Measurements from ENCODE around the gene SLC2A9.
A peak's percentile ranks its signal among the peaks of the same experiment; 100 is the strongest.

SLC2A9 gene

DNA sequence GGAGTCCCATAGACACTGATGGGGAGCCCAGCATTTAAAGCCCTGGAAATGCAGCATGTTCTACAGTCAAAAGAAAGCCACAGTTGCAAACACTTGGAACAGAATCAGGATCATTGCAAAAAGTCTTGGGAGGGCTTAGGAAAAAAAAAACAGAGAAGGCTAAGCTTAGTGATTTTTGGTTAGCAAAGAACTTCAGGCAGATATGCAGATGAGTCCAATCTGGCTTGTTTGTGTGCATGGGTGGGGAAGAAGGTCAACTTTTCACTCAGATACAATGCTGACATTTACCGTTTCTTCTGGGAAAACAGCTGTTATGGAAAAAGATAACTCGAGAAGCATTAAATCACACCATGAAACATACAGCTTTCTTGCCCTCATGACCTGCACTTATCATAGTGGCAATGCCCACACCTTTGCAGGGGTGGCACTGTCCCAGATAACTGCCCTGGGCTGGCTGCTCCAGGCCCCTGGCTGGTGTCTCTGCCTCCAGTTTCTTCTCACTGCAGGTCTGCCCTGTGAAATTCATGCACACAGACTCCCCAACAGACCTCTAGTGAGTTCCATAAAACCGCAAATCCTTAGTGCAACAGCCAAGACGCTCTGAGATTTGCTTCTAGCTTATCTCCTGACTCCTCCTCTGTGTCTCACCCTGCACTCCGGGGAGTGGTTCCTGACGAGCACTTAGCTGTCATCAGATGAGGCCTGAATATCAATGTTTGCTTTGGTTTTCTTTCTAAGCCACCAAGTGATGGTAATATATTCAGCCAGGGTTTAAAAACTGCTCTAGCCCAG, 140.7 kb downstream of the SLC2A9 start:
- DNase-seq: no peak

DNA sequence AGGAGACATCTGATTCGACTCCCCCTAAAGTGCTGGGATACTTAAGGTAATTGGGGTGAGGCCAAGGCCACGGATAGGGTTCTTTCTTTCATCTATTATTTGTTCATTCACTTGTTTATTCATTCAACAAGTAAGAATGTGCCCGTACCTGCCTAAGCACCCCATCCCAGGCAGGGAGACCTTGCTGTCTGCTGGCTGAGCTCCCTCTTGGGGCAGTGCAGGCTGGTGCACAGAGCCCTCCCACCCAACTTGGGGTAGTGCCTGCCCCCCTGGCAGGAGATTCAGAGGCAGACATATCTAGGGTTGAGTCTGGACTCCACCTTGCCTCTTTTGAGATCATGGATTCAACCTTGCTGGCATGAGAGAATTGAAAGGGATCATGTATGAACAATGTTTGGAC, 144.2 kb downstream of the SLC2A9 start:
- no peak for DNase-seq

DNA sequence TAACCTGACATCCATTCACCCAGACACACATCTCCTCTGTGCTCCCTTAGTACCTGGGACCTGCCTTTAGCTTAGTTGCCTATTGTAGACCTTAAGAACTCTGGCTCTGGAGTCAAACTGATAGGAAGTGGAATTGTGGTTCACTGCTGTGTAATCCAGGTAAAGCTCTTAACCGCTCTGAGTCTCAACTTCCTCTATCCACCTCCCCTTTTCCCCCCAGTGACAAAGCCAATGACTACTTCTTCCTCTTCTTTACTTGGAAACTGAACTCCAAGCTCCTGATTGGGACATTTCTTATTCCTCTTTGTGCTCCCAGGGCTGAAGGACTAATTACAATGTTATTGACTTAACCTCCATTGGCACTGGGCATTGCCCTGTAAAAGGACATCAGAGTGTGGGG, 145.8 kb downstream of the SLC2A9 start:
- peak in 1 of 5 donors; percentile 3 for DNase-seq

DNA sequence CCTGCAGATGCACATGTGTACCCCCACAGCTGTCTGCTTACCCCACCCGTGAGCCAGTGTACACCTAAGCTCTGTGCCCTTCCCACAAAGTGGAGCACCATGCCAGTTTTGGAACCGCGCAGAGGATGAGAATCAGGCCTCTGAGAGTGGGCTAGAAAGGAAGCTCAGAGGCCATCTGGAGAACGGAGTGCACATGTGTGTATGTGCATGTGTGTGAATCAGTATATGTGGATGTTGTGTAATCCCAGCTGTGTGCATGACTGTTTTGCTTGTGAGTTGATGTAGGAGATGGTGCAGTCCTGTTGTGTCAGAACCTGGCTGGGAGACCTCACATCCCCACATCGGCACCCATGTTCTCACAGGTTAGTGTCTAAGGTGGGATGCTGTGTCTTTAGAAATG, 146.9 kb downstream of the SLC2A9 start:
- no peak for DNase-seq

DNA sequence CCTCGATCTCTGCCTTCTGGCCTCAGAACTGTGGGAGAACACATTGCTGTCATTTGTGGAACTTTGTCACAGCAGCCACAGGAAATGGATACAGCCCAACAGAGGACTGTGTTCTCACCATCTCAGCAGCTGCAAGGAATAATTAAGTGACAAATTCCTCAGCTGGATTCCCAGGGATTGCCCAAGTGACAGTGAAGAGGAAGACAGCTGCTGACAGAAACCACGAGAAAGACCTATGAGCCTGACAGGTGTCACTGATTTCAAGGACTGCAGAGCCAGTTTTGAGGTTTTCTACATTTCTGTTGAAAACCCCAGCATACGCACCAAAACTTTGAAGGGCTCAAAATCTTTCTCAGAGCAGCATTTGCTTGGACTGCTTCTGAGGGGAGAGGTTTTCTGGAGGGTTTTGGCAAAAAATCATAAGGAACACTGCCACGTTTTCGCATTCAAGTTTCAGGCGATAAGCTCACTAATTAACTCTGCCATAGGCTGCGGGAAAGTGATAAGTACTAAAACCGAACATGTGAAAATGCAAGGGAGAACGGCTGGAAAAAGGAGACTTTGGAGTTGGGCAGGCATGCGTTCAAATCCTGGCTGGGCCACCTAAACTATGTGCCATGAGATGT, 151.0 kb downstream of the SLC2A9 start:
- DNase-seq: no peak

DNA sequence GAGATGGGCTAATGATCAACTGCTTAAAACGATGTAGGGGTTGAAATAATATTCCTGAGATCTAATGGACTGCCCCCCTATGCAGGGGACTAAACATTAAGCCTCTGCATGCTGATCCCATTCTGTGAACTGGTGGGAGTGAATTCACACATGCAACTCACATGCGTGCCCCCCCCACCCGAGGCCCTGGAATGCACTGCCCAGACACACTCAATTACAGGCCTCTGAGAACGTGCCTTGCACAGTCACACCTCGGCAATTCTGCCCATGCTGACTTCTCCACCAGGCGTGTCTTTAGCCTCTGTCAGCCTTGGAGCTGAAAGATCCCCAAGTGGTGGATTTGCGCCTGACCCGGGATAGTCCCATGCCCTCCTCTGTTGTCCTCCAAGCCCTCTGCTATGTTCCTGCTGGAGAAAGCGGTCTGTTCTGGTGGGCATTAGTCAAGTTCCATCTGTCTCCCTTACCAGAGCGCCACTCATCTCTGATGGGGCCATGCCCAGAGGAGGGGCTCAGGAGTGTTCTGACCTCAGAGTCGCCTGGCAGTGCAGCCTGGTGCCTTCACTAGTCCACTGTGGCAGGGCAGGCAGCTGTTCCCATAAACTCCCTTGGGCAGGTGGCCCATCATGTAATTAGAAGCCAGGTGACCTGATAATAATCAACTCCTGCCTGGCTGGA, 153.4 kb downstream of the SLC2A9 start:
- no peak for DNase-seq

DNA sequence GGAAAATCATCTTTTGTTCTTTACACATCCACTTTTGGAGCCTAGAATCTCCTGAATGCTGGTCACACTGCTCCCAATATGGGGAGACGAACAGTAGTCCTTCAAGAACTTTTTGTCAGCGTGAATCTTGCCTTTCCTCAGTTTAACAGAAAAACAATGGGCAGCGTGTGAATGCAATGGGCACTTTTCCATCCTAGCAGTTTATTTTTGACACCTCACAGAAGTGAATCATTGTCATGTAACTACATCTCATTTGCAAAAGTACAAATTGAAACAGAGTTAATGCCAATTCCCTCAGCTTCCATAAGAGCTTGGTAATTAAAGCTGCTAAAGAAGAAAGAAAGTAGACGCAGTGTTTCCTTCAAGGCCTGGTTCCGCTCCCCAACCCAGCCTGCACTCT, 154.4 kb downstream of the SLC2A9 start:
- DNase-seq: no peak

DNA sequence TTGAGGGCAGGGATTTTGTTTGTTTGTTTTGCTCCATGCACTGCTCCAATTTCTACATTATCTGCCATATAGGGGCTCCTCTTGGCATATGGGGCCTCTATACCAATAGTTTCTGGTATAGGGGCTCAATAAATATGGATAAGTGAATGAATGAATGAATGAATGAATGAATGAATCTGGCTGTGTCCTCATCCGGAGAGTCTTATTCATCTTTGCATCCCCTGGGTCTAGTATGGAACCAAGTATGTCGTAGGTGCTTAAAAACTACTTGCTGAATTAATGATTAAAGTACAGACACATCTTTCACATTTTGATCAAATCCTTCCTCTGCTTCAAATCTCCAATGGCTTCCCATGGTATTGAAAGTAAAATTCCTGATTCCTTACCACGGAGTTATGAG, 159.7 kb downstream of the SLC2A9 start:
- DNase-seq: no peak

DNA sequence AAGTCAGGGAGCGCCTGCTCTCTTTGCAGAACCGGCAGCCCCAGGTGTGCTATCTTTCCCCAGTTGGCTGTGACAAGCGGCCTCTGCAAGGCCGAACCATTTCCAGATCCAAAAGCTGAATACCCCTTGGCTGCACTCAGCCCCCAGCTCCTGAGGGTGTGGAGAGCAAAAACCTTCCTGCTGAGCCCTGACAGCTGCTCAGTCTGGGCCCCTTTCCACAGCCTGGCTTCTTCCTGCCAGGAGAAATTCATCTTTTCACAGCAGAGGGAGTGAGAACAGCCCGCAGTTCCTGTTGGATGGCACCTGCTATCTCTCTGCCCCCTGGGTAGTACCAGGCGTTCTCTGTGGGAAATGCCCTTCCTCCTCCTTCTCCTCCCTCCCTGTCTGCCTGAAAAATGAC, 161.5 kb downstream of the SLC2A9 start:
- no peak for DNase-seq

DNA sequence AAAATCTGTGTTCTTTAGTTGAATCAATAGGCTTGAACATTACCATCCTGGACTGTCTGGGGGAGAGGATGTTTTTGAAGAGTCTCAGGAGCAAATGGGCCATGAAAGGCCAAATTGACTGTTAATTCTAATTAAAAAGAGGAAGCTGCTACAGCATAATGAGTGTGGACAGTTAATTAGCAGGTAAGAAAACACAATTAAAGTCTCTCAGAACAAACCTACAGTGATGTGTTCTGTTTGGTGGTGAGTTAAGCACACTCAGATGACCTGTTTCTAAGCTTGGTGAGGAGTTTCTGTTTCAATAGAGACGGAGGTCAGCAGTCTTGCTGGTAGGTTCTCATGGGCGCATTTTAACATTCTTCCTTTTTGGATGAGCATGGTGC, 171.8 kb downstream of the SLC2A9 start:
- DNase-seq: no peak

DNA sequence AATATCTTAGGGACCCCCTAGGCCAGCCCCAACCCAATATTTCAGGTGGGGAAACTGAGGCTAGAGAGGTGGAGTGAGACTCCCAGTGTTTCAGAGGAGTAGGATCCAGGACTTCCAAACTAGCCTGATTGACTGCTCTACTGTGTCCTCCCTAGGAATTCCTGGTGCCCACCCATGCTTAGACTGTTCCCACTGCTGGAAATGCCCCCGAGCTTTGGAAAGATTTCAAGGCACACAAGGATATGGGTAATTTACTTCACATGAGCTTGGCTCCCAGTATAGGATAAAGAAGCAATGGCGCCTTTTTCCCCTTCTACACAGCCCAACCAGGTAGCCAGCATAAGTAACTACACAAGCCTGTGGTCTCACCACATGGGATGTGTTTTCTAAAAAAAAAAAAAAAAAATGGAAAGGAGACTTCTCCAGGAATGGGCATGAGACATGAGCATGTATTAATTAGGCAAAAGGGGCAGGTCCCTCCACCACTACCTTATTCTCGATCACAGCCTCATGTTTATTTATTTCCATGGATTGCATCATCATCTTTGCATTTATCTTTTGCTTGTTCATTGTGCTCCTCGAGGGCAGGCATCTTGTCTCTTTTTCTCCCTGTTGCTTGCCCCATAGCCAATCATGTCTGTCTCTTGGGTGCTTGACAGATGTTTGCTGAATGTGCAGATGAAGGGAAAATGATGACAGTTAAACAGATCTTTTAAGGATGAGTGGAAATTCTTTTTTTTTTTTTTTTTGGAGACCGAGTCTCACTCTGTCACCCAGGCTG, 173.1 kb downstream of the SLC2A9 start:
- no peak for DNase-seq

DNA sequence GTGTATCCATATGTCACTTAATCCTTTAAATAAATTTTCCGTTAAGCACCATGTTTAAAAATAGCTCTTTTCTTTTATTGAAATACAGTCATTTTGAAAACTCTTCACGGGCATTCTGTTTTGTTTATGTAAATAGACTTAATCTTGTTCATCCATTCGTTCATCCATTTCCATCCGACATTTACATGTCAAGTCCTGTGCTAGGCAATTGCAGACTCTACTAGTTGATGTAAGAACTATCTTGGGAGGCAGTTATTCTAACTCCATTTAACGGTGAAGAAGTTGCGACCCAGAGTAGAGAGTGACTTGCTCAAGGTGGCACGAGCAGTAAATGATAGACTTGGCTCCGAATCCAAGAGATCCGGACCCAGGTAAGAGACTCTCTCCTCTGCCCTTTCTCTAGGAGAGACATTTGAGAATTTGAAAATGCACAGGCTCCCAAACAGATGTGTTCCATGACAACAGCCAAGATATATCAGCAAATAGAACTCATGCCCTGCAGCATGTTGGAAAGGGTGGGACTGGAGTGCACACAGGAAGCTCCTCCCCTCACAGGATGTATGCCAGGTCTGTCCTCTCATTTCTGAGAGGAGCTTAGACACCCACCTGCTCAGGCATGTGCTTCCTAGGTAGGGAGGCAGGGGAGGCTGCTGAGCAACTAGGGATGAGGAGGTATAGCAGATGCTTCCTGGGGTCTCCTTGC, 175.4 kb downstream of the SLC2A9 start:
- no peak for DNase-seq

DNA sequence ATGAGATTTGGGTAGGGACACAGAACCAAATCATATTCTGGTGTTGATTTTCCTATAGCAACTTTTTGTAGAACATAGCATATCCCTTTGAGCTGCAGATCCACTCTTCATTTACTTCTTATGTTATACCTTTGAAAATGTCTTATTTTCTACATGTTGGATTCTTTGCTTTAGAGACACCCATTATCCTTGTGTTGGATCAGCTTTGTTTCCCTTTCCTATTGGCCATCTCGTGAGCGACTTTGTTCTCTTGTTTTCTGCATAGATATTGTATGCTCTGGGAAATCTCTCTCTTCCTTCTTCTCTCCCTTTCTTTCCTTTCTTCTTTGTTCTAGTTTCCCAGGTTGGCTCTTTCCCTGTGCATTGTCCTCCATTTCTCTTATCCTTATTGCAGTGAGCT, 180.2 kb downstream of the SLC2A9 start:
- no peak for DNase-seq

DNA sequence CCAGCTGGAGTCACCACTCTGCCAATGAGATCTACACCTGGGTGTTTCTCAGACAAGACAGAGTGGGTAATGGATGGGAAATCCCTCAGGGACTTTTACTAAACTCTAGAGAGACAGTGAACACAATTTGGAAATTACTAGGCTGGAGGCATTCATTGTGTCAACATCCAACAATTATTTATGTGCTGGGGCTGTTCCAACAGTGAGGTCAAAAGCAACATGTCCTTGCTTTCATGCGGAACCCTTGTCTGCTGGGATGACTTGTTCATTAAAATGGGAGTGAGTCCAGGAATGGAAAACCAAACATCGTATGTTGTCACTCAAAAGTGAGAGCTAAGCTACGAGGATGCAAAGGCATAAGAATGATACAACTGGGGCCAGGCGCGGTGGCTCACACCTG, 185.9 kb downstream of the SLC2A9 start:
- no peak for DNase-seq

DNA sequence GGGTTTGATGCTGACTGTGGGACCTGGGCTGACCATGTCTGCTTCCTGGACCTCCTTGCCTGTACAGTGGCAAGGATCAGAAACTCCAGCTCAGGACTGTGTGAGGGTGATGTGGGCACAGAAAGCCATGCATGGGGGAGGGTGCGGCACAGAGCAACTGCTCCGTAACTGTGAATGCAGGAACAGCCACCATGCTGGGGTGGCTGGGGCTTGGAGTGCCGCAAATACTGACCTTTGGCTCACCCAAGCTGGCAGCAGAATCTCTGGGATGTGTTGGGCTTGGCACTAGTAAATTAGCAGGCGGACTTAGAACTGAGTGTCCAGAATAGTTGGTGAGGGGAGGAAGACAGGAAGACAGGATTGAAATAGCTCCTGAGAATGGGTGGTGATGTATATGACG, 187.9 kb downstream of the SLC2A9 start:
- no peak for DNase-seq

DNA sequence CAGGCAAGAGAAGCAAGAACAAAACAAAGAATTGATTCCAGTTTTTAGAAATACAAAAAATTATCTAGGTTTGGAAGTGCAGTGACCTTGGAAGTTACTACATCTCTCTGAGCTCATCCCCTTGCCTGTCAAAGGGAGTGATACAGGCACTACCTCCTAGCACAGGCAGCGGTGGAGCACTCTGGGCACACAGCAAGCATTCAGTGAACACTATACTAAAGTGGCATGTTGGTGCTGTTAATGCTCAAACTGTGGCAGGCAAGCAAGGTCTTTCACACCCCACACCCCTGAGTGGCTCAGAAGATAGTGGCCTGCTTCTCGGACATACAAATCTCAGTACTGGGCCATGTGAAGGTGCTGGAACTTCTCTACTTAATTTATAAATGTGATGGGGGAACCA, 188.7 kb downstream of the SLC2A9 start:
- no peak for DNase-seq

DNA sequence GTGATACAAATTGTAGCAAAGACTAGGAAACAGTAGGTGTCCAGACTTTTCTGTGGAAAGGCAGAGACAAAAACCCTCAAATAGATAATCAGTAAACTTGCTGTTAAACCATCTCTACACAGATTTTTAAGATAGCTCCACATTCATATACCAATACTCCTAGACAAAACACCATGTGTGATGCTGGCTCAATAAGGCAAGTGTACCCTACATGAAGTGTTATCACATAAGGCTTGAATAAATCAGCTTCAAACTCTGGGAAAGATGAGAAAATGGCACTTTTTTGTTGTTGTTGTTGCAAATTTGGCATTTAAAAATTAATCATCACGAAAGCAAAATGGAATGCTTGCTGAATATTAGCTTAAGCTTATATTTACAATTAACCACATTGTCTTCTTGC, 194.7 kb downstream of the SLC2A9 start:
- no peak for DNase-seq

DNA sequence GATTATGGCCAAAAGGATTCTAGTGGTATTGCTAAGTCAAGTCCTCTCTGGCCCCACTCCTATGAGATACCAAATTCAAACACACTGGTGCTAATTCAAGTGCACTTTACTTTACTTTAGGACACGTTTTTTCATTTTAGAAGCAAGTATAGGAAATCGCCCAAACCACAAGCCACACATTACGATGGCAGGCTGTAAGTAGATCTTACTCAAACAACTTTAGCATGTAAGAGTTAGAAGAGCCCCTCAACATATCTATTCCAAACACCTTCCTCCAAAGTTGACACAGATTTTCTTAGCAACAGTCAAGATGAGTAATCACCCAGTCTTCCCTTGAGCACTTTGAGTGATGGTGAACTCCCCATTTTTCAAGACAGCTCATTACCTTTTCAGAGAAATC, 196.2 kb downstream of the SLC2A9 start:
- DNase-seq: peak in 1 of 5 donors; percentile 63

DNA sequence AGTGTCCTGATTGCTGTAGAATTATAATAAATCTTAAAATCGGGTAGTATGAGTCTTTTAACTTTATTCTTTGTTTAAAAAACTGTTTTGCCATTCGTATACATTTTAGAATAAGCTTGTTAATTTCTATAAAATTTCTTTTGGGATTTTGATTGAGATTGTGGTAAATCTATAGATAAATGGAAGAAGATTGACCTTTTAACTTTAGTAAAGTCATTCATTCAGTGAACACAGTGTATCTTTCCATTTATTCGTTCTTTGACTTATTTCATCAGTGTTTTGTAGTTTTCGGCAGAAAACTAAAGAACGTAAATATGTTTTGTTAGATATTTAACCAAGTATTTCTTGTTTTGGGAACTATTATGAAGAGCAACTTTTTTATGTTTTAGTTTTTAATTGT, 201.0 kb downstream of the SLC2A9 start:
- no peak for DNase-seq

DNA sequence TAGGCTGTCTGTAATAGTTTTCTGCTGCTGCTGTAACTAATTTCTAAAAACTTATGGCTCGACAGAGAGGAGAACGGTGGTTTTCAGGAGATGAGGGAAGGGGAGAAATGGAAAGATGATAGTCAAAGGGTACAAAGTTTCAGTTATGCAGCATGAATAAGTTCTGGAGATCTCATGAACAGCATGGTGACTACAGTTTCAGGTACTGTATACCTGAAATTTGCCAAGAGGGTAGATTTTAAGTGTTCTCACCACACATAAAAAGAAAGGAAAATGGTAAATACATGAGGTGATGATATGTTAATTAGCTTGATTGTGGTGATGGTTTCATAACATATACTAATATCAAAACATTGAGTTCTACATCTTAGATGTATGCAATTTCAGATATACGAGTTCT, 205.0 kb downstream of the SLC2A9 start:
- DNase-seq: no peak

DNA sequence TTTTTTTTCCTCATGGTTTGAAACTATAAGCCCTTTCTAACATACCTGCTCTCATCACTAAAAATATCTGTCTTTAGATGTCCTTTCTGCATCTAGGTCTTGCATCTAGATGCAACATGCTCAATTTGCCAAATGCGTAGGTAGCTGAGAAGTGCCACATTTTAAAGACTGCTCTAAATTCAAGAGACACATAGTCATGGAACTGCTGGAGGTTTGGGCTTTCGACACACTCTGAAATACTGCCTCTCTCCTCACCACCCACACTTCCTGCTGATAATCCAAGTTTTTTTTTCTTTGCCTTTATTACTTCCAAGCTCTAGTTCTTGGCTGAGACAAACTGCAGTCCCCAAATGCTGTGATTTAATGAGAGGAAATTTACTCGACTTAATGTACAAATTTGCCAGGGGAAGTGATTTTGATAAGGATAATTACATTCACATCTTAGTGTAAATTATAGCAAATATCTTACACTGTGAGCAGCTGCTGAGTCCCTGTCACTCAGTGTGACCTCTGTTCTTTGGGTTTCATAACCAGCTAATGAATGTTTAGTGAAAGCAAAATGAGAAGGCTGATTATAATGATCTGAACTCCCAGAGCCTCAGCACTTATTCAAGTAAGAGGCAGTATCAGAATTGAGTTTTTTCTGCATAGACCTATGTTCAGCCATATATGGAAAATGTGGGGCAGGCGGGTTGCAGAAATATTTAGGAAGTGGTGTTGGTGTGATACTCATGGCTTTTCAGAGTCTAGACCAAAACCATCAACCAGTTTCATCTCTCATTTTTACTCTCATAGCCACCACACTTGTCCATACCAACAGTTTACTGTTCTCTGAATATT, 208.6 kb downstream of the SLC2A9 start:
- peak in 1 of 5 donors; percentile 24 for DNase-seq

DNA sequence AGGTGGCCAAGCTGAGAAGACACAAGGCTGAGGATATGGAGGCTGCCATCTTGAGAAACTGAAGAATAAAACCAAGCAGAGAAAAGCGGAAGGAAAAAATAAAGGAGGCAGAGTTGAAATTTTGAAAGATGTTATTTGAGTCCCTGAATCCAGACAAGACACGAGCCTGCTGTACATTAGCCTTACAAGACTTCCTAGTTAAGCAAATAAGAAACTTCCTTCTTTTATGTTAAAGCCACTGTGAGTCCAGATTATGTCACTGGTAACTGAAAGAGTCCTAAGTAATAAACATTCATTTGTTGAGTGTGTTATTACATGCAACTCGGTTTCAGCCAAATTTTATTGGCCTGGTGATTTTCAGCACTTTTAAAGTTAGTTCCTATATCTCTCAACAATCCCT, 209.5 kb downstream of the SLC2A9 start:
- no peak for DNase-seq
